SK-N-SH (cell line): Measurements from ENCODE around the gene PLCH1. TPM values are rescaled to one million over a fixed set of nuclear protein-coding genes. Genes with fewer than 3 reads are reported as not detected.

Experiments
- CTCF ChIA-PET: fragments of 300-600, 350-600 bp; formaldehyde crosslinking; extraction: SDS; loops from one replicate; lab custom pipeline; 2021; lab: Yijun Ruan, JAX
- POLR2A ChIA-PET: fragments of 350-600 bp; sonication (Branson Sonifier 250); formaldehyde crosslinking; extraction: SDS; loops from one replicate; lab custom pipeline; 2020; ENCODE audit warnings: antibody characterized with exemption, inconsistent platforms; lab: Yijun Ruan, JAX
- DNase-seq: peaks from one replicate; pipeline ENCODE4 v3.0.0; 2012
- H2AFZ ChIP-seq: fragments of 200-600 bp; sonication (generic); 2 replicates; pipeline ENCODE4 v1.8.1; 2016; ENCODE audit warnings: antibody characterized with exemption, mild to moderate bottlenecking, low read depth
- H3F3A ChIP-seq: fragments of 200-600 bp; sonication (generic); replicated peaks from 2 replicates; pipeline ENCODE3; 2016; ENCODE audit warnings: antibody characterized with exemption, mild to moderate bottlenecking; ENCODE audit not compliant: insufficient read depth
- H3K27ac ChIP-seq, 2 experiments: fragments of 200-500 bp in 1 of 2; fragments of 200-600 bp in 1 of 2; sonication (Bioruptor generic) in 1 of 2; sonication (generic), shearing (Covaris generic) in 1 of 2; 2 replicates each; pipeline versions ENCODE4 v1.5.1 to v1.6.1; 2014 to 2016; ENCODE audit warnings: low read depth in 2 of 2, inconsistent platforms in 1 of 2, low read length in 1 of 2, mild to moderate bottlenecking in 1 of 2, mixed read lengths in 1 of 2
- H3K27me3 ChIP-seq: fragments of 200-600 bp; sonication (generic), shearing (Covaris generic); 2 replicates; pipeline ENCODE4 v1.6.1; 2016; ENCODE audit warnings: mixed run types; ENCODE audit not compliant: insufficient read depth
- H3K36me3 ChIP-seq, 2 experiments: fragments of 200-500 bp in 1 of 2; fragments of 200-600 bp in 1 of 2; sonication (Bioruptor generic) in 1 of 2; sonication (generic) in 1 of 2; replicated peaks in 1 of 2; 2 replicates each; pipeline versions ENCODE3 to v1.5.1; 2014 to 2016; ENCODE audit warnings: low read length in 1 of 2, mild to moderate bottlenecking in 1 of 2; ENCODE audit not compliant: insufficient read depth in 2 of 2, control insufficient read depth in 1 of 2
- H3K4me1 ChIP-seq, 2 experiments: fragments of 200-500 bp in 1 of 2; fragments of 200-600 bp in 1 of 2; sonication (Bioruptor generic) in 1 of 2; sonication (generic), shearing (Covaris generic) in 1 of 2; 2 replicates each; pipeline versions ENCODE4 v1.5.1 to v1.6.1; 2014 to 2016; ENCODE audit warnings: low read depth in 1 of 2, low read length in 1 of 2, mixed run types in 1 of 2; ENCODE audit not compliant: insufficient read depth in 2 of 2, control insufficient read depth in 1 of 2
- H3K4me2 ChIP-seq: fragments of 200-600 bp; sonication (generic), shearing (Covaris generic); 2 replicates; pipeline ENCODE4 v1.6.1; 2017; ENCODE audit warnings: mixed run types
- H3K4me3 ChIP-seq, 2 experiments: fragments of 200-500 bp in 1 of 2; fragments of 200-600 bp in 1 of 2; sonication (Bioruptor generic) in 1 of 2; sonication (generic), shearing (Covaris generic) in 1 of 2; 2 replicates each; pipeline versions ENCODE4 v1.5.1 to v1.8.1; 2014 to 2016; ENCODE audit warnings: low read depth in 2 of 2, inconsistent platforms in 1 of 2, low read length in 1 of 2, mild to moderate bottlenecking in 1 of 2, mixed read lengths in 1 of 2, moderate library complexity in 1 of 2
- H3K79me2 ChIP-seq: fragments of 200-600 bp; sonication (generic); 2 replicates; pipeline ENCODE4 v1.8.1; 2017; ENCODE audit warnings: mild to moderate bottlenecking; ENCODE audit not compliant: insufficient read depth
- H3K9ac ChIP-seq: fragments of 200-600 bp; sonication (generic); 2 replicates; pipeline ENCODE4 v1.6.1; 2017; ENCODE audit warnings: mixed run types
- H3K9me2 ChIP-seq: fragments of 200-600 bp; sonication (generic); 2 replicates; pipeline ENCODE4 v1.6.1; 2017; ENCODE audit warnings: mixed run types
- H3K9me3 ChIP-seq: fragments of 200-600 bp; sonication (generic); 2 replicates; pipeline ENCODE4 v1.6.1; 2017; ENCODE audit warnings: mixed run types, mild to moderate bottlenecking, moderate library complexity
- H4K20me1 ChIP-seq: fragments of 200-600 bp; sonication (generic); 2 replicates; pipeline ENCODE4 v1.6.1; 2017; ENCODE audit warnings: mild to moderate bottlenecking, mixed run types; ENCODE audit not compliant: insufficient read depth
- ELF1 ChIP-seq: IDR thresholded peaks from 2 replicates; pipeline ENCODE4 v1.4.0; 2012
- EP300 ChIP-seq, 2 experiments: IDR thresholded peaks; 2 replicates each; pipeline versions ENCODE4 v1.4.0 to v1.6.1; 2012; ENCODE audit warnings: borderline replicate concordance in 1 of 2, low read depth in 1 of 2, low read length in 1 of 2
- FOXJ3 ChIP-seq: sonication (generic); formaldehyde crosslinking; IDR thresholded peaks from 2 replicates; pipeline ENCODE4 v1.5.1; 2020; ENCODE audit warnings: mild to moderate bottlenecking, missing genetic modification reagents
- FOXM1 ChIP-seq: IDR thresholded peaks from 2 replicates; pipeline ENCODE4 v1.4.0; 2012; ENCODE audit warnings: low read depth, mild to moderate bottlenecking
- GABPA ChIP-seq: IDR thresholded peaks from 2 replicates; pipeline ENCODE4 v1.4.0; 2012; ENCODE audit warnings: low read depth, mild to moderate bottlenecking
- MEF2A ChIP-seq: IDR thresholded peaks from 2 replicates; pipeline ENCODE4 v1.4.0; 2012; ENCODE audit warnings: low read depth, borderline replicate concordance
- MXI1 ChIP-seq: IDR thresholded peaks from 2 replicates; pipeline ENCODE4 v1.6.1; 2012; ENCODE audit warnings: mild to moderate bottlenecking, low read depth, low read length, improper control_type of control experiment
- NFIC ChIP-seq: IDR thresholded peaks from 2 replicates; pipeline ENCODE4 v1.4.0; 2012; ENCODE audit warnings: borderline replicate concordance
- POLR2AphosphoS5 ChIP-seq: IDR thresholded peaks from 2 replicates; pipeline ENCODE4 v1.6.1; 2012; ENCODE audit warnings: low read depth, low read length
- RAD21 ChIP-seq: IDR thresholded peaks from 2 replicates; pipeline ENCODE4 v1.6.1; 2012; ENCODE audit warnings: mild to moderate bottlenecking, low read length
- RCOR1 ChIP-seq: fragments of 150-350 bp; IDR thresholded peaks from 2 replicates; pipeline ENCODE4 v1.6.1; 2017; ENCODE audit warnings: antibody characterized with exemption, low read length
- RFX5 ChIP-seq: IDR thresholded peaks from 2 replicates; pipeline ENCODE4 v1.6.1; 2012; ENCODE audit warnings: mild to moderate bottlenecking, improper control_type of control experiment, low read length
- RXRA ChIP-seq: IDR thresholded peaks from 2 replicates; pipeline ENCODE4 v1.4.0; 2012; ENCODE audit warnings: low read depth, mild to moderate bottlenecking, borderline replicate concordance
- SIN3A ChIP-seq: IDR thresholded peaks from 2 replicates; pipeline ENCODE4 v1.6.1; 2012; ENCODE audit warnings: low read depth, mild to moderate bottlenecking, low read length, moderate library complexity, borderline replicate concordance
- SMC3 ChIP-seq: IDR thresholded peaks from 2 replicates; pipeline ENCODE4 v1.6.1; 2012; ENCODE audit warnings: low read depth, low read length, improper control_type of control experiment
- TCF12 ChIP-seq: IDR thresholded peaks from 2 replicates; pipeline ENCODE4 v1.4.0; 2012
- TEAD4 ChIP-seq: IDR thresholded peaks from 2 replicates; pipeline ENCODE4 v1.4.0; 2012; ENCODE audit warnings: mild to moderate bottlenecking, borderline replicate concordance; ENCODE audit not compliant: insufficient read depth
- WGBS: methylation state at CpG from one replicate; pipeline ENCODE4 v1.1.6; 2017; ENCODE audit warnings: low lambda C conversion rate; 5-methylcytosine and 5-hydroxymethylcytosine counted together
- polyA plus RNA-seq, 3 experiments: library from polyadenylated mRNA; depleted of rRNA; stranded (reverse); fragments of >200 nt; gene quantifications; 2 replicates each; pipeline ENCODE4 v1.2.3, GENCODE V29; 2012
- TF ChIP-seq, protein P1 (sequence below): IDR thresholded peaks from 2 replicates; pipeline ENCODE4; 2012
- TF ChIP-seq, protein P2 (sequence below): fragments of 150-350 bp; IDR thresholded peaks from 2 replicates; pipeline ENCODE4 v1.6.1; 2016; ENCODE audit warnings: mild to moderate bottlenecking, low read depth, low read length
- TF ChIP-seq, protein P3 (sequence below): fragments of 150-350 bp; IDR thresholded peaks from 2 replicates; pipeline ENCODE4 v1.6.1; 2017; ENCODE audit warnings: antibody characterized with exemption, low read length, low read depth, borderline replicate concordance
- TF ChIP-seq, protein P4 (sequence below): IDR thresholded peaks from 2 replicates; pipeline ENCODE4 v1.4.0; 2012; ENCODE audit warnings: low read depth, borderline replicate concordance
- TF ChIP-seq, protein P5 (sequence below): IDR thresholded peaks from 2 replicates; pipeline ENCODE4 v1.6.1; 2012; ENCODE audit warnings: mild to moderate bottlenecking, low read depth, low read length, moderate library complexity

The PLCH1 gene
- polyA plus RNA-seq, 1 of the 3 experiments (the other 2 are of a cell fraction): 0.26 TPM

DNA sequence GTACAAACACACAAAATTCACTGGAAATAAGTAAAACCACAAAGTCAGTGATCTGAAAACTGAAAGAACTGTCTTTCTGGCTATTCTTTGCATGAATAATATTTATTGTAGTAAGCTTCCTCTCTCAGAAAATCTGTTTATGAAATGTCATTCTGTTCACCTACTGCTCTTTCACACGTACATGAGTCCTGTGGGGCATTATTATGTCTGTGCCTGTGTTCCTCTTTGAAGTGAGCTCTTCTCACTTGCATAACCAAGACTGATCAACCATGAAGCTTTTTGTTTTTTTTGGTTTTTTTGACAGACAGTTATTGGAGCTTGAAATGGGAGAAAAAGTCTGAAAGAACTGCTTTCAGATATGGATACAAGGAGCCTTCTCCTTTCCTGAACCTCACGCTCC, 195.8 kb downstream of the PLCH1 start:
- Histone ChIP-seq H3K27ac (no peak overlapping the region), H3K9ac (no peak overlapping the region), H4K20me1 (no peaks in the 10 kb centered on the region), H3K9me3 (no peaks in the 10 kb centered on the region), H3K36me3 (no peaks in the 10 kb centered on the region), H3F3A (no peaks in the 10 kb centered on the region), H3K27me3 (no peaks in the 10 kb centered on the region), H3K79me2 (no peaks in the 10 kb centered on the region), H3K4me3 (no peak overlapping the region), H2AFZ (no peak overlapping the region), H3K4me1 (no peaks in the 10 kb centered on the region), H3K9me2 (no peaks in the 10 kb centered on the region), H3K4me2 (no peak overlapping the region)
- POLR2A ChIA-PET: no interaction called here
- TF ChIP-seq POLR2AphosphoS5: no peak
- TF ChIP-seq SIN3A: no peak
- TF ChIP-seq ELF1: no peak
- no peak for TF ChIP-seq GABPA
- TF ChIP-seq, protein P1, sequence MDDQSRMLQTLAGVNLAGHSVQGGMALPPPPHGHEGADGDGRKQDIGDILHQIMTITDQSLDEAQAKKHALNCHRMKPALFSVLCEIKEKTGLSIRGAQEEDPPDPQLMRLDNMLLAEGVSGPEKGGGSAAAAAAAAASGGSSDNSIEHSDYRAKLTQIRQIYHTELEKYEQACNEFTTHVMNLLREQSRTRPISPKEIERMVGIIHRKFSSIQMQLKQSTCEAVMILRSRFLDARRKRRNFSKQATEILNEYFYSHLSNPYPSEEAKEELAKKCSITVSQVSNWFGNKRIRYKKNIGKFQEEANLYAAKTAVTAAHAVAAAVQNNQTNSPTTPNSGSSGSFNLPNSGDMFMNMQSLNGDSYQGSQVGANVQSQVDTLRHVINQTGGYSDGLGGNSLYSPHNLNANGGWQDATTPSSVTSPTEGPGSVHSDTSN: no peak
- TF ChIP-seq RAD21: no peak
- no peak for TF ChIP-seq MXI1
- no peak for TF ChIP-seq MEF2A
- TF ChIP-seq, protein P2, sequence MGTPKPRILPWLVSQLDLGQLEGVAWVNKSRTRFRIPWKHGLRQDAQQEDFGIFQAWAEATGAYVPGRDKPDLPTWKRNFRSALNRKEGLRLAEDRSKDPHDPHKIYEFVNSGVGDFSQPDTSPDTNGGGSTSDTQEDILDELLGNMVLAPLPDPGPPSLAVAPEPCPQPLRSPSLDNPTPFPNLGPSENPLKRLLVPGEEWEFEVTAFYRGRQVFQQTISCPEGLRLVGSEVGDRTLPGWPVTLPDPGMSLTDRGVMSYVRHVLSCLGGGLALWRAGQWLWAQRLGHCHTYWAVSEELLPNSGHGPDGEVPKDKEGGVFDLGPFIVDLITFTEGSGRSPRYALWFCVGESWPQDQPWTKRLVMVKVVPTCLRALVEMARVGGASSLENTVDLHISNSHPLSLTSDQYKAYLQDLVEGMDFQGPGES: no peak
- TF ChIP-seq TCF12: no peak
- TF ChIP-seq, protein P3, sequence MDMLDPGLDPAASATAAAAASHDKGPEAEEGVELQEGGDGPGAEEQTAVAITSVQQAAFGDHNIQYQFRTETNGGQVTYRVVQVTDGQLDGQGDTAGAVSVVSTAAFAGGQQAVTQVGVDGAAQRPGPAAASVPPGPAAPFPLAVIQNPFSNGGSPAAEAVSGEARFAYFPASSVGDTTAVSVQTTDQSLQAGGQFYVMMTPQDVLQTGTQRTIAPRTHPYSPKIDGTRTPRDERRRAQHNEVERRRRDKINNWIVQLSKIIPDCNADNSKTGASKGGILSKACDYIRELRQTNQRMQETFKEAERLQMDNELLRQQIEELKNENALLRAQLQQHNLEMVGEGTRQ: no peak
- TF ChIP-seq FOXJ3 (CRISPR knock-in tag): no peak
- TF ChIP-seq RFX5: no peak
- no peak for TF ChIP-seq EP300 (IDR thresholded peaks at IDR 0.05; ENCODE audit: borderline replicate concordance in 1 of 2, low read depth in 1 of 2, low read length in 1 of 2)
- TF ChIP-seq NFIC: no peak
- CTCF ChIA-PET: no interaction called here
- DNase-seq: no peak
- 54% methylated on average over 2 of the region's 2 CpGs for WGBS

DNA sequence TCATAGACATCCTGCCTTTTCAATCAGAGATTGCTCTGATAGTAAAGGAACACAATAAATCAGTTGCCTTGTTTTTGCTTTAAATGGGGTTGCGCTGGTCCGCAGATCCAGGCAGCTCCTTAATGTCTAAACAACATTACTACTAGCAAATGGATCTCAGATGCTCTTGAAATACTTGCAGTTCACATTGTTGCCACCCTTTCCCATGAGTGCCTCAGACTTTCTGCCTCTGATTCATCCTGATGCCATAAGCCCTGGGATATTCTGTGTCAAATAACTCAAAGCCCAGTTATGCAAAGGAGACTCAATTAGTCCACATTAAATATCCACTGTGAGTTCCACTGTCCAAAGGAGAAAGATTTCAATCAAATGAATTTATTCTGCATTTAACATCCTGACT, 196.7 kb downstream of the PLCH1 start:
- Histone ChIP-seq H3K4me2 (no peak overlapping the region), H2AFZ (no peak overlapping the region)
- WGBS: 69% methylated on average over 2 of the region's 2 CpGs
- TF ChIP-seq GABPA: no peak
- TF ChIP-seq FOXJ3 (CRISPR knock-in tag): no peak
- TF ChIP-seq RXRA: no peak
- no peak for TF ChIP-seq TEAD4
- no peak for TF ChIP-seq SMC3
- TF ChIP-seq, protein P4, sequence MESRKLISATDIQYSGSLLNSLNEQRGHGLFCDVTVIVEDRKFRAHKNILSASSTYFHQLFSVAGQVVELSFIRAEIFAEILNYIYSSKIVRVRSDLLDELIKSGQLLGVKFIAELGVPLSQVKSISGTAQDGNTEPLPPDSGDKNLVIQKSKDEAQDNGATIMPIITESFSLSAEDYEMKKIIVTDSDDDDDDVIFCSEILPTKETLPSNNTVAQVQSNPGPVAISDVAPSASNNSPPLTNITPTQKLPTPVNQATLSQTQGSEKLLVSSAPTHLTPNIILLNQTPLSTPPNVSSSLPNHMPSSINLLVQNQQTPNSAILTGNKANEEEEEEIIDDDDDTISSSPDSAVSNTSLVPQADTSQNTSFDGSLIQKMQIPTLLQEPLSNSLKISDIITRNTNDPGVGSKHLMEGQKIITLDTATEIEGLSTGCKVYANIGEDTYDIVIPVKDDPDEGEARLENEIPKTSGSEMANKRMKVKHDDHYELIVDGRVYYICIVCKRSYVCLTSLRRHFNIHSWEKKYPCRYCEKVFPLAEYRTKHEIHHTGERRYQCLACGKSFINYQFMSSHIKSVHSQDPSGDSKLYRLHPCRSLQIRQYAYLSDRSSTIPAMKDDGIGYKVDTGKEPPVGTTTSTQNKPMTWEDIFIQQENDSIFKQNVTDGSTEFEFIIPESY: no peak
- TF ChIP-seq, protein P5, sequence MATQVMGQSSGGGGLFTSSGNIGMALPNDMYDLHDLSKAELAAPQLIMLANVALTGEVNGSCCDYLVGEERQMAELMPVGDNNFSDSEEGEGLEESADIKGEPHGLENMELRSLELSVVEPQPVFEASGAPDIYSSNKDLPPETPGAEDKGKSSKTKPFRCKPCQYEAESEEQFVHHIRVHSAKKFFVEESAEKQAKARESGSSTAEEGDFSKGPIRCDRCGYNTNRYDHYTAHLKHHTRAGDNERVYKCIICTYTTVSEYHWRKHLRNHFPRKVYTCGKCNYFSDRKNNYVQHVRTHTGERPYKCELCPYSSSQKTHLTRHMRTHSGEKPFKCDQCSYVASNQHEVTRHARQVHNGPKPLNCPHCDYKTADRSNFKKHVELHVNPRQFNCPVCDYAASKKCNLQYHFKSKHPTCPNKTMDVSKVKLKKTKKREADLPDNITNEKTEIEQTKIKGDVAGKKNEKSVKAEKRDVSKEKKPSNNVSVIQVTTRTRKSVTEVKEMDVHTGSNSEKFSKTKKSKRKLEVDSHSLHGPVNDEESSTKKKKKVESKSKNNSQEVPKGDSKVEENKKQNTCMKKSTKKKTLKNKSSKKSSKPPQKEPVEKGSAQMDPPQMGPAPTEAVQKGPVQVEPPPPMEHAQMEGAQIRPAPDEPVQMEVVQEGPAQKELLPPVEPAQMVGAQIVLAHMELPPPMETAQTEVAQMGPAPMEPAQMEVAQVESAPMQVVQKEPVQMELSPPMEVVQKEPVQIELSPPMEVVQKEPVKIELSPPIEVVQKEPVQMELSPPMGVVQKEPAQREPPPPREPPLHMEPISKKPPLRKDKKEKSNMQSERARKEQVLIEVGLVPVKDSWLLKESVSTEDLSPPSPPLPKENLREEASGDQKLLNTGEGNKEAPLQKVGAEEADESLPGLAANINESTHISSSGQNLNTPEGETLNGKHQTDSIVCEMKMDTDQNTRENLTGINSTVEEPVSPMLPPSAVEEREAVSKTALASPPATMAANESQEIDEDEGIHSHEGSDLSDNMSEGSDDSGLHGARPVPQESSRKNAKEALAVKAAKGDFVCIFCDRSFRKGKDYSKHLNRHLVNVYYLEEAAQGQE: no peak
- TF ChIP-seq RAD21: no peak
- no peak for TF ChIP-seq RCOR1
- TF ChIP-seq FOXM1: no peak
- TF ChIP-seq POLR2AphosphoS5: no peak

More for the DNA sequence above, 196.7 kb downstream of the PLCH1 start:
- no peaks in the 10 kb centered on the region for H3K36me3 ChIP-seq
- POLR2A ChIA-PET: no interaction called here
- H3K79me2 ChIP-seq: no peaks in the 10 kb centered on the region
- no peak overlapping the region for H3K9ac ChIP-seq
- H3K4me3 ChIP-seq: no peak overlapping the region
- no peak for DNase-seq
- CTCF ChIA-PET: no interaction called here
- H3K4me1 ChIP-seq: no peaks in the 10 kb centered on the region
- no peaks in the 10 kb centered on the region for H3F3A ChIP-seq
- no peaks in the 10 kb centered on the region for H4K20me1 ChIP-seq
- no peaks in the 10 kb centered on the region for H3K27me3 ChIP-seq
- no peaks in the 10 kb centered on the region for H3K9me3 ChIP-seq
- H3K9me2 ChIP-seq: no peaks in the 10 kb centered on the region
- H3K27ac ChIP-seq: no peak overlapping the region
